MM.1S (cell line): ENCODE measurements around the gene UBE2D2.

ENCODE experiments used
- DNase-seq: peaks from one replicate; pipeline ENCODE4 v3.0.0-alpha.2; 2015
- H2AFZ ChIP-seq: fragments of 300-600 bp; sonication (generic); 2 replicates; pipeline ENCODE4 v1.6.0; 2016; ENCODE audit warnings: antibody characterized with exemption, low read length
- H3F3A ChIP-seq: fragments of 300-600 bp; sonication (generic); 2 replicates; pipeline ENCODE4 v1.6.1; 2016; ENCODE audit warnings: mild to moderate bottlenecking, antibody characterized with exemption, low read length, moderate library complexity, mixed read lengths; ENCODE audit not compliant: insufficient read depth
- H3K27ac ChIP-seq: fragments of 300-600 bp; sonication (generic); 2 replicates; pipeline ENCODE4 v1.5.1; 2016; ENCODE audit warnings: mild to moderate bottlenecking, low read length
- H3K27me3 ChIP-seq: fragments of 300-600 bp; sonication (generic); replicated peaks from 2 replicates; pipeline ENCODE4 v1.6.0; 2016; ENCODE audit warnings: low read length; ENCODE audit not compliant: insufficient read depth
- H3K36me3 ChIP-seq: fragments of 300-600 bp; sonication (generic); replicated peaks from 2 replicates; pipeline ENCODE4 v1.6.1; 2016; ENCODE audit warnings: mild to moderate bottlenecking, low read length, mixed read lengths; ENCODE audit not compliant: insufficient read depth
- H3K4me1 ChIP-seq: fragments of 300-600 bp; sonication (generic); 2 replicates; pipeline ENCODE4 v1.6.1; 2016; ENCODE audit warnings: low read length, mixed read lengths
- H3K4me2 ChIP-seq: fragments of 300-600 bp; sonication (generic); 2 replicates; pipeline ENCODE4 v1.6.0; 2016; ENCODE audit warnings: low read depth, low read length
- H3K4me3 ChIP-seq: fragments of 300-600 bp; sonication (generic); 2 replicates; pipeline ENCODE4 v1.5.1; 2016; ENCODE audit warnings: low read length, mixed read lengths
- H3K79me2 ChIP-seq: fragments of 300-600 bp; sonication (generic); 2 replicates; pipeline ENCODE4 v1.6.1; 2016; ENCODE audit warnings: mixed run types, low read length, mixed read lengths
- H3K9ac ChIP-seq: fragments of 300-600 bp; sonication (generic); 2 replicates; pipeline ENCODE4 v1.6.1; 2016; ENCODE audit warnings: low read length, mixed read lengths
- H3K9me2 ChIP-seq: fragments of 300-600 bp; sonication (generic); replicated peaks from 2 replicates; pipeline ENCODE4 v1.6.1; 2016; ENCODE audit warnings: mild to moderate bottlenecking, low read length, mixed read lengths; ENCODE audit not compliant: insufficient read depth
- H3K9me3 ChIP-seq: fragments of 300-600 bp; sonication (generic); replicated peaks from 2 replicates; pipeline ENCODE4 v1.6.1; 2016; ENCODE audit warnings: mild to moderate bottlenecking, low read length, mixed read lengths; ENCODE audit not compliant: insufficient read depth
- H4K20me1 ChIP-seq: fragments of 300-600 bp; sonication (generic); 2 replicates; pipeline ENCODE4 v1.6.1; 2016; ENCODE audit warnings: mild to moderate bottlenecking, low read length, moderate library complexity, mixed read lengths; ENCODE audit not compliant: insufficient read depth
- EZH2 ChIP-seq: fragments of 300-600 bp; sonication (generic); optimal IDR thresholded peaks from 2 replicates; pipeline ENCODE3; 2017; ENCODE audit warnings: low read depth, mild to moderate bottlenecking, antibody characterized with exemption, low read length, mixed read lengths
- EZH2phosphoT487 ChIP-seq: fragments of 300-600 bp; sonication (generic); IDR thresholded peaks from 2 replicates; pipeline ENCODE4 v1.6.1; 2018; ENCODE audit warnings: antibody characterized with exemption, low read length
- TF ChIP-seq, protein P1 (sequence below): fragments of 300-600 bp; sonication (generic); IDR thresholded peaks from 2 replicates; pipeline ENCODE4 v1.5.1; 2016; ENCODE audit warnings: antibody characterized with exemption, low read length, mixed read lengths

Gene UBE2D2

GRCh38 chr5:139651043-139651834 is 90.1 kb downstream of the UBE2D2 start:
- DNase-seq, result no peak
- Histone ChIP-seq H3K36me3 (no peaks in the 10 kb centered on the region), H4K20me1 (peaks cover 29% of the 10 kb centered on the region; the same call in 1 of the 2 replicates), H3K4me3 (peak overlapping the region; percentile 94), H3K9me2 (no peaks in the 10 kb centered on the region), H3F3A (peaks cover 12% of the 10 kb centered on the region), H3K4me1 (peaks cover 31% of the 10 kb centered on the region), H3K4me2 (peak overlapping the region; percentile 92; the same call in 1 of the 2 replicates), H3K27ac (peak overlapping the region; percentile 7; the same call in 1 of the 2 replicates), H3K79me2 (peaks cover 76% of the 10 kb centered on the region), H2AFZ (no peak overlapping the region), H3K27me3 (no peaks in the 10 kb centered on the region), H3K9ac (no peak overlapping the region; the same call in 1 of the 2 replicates), H3K9me3 (no peaks in the 10 kb centered on the region)
- no peak for TF ChIP-seq EZH2phosphoT487
- TF ChIP-seq, protein P1, sequence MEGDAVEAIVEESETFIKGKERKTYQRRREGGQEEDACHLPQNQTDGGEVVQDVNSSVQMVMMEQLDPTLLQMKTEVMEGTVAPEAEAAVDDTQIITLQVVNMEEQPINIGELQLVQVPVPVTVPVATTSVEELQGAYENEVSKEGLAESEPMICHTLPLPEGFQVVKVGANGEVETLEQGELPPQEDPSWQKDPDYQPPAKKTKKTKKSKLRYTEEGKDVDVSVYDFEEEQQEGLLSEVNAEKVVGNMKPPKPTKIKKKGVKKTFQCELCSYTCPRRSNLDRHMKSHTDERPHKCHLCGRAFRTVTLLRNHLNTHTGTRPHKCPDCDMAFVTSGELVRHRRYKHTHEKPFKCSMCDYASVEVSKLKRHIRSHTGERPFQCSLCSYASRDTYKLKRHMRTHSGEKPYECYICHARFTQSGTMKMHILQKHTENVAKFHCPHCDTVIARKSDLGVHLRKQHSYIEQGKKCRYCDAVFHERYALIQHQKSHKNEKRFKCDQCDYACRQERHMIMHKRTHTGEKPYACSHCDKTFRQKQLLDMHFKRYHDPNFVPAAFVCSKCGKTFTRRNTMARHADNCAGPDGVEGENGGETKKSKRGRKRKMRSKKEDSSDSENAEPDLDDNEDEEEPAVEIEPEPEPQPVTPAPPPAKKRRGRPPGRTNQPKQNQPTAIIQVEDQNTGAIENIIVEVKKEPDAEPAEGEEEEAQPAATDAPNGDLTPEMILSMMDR, result no peak
- no peak for TF ChIP-seq EZH2

- no peaks in the 10 kb centered on the region for H3K9me2 ChIP-seq
- peak overlapping the region; percentile 6; the same call in 1 of the 2 replicates for H3K4me3 ChIP-seq
- H3K79me2 ChIP-seq, result peaks cover 85% of the 10 kb centered on the region
- peak overlapping the region; percentile 73 for H3K4me2 ChIP-seq
- no peaks in the 10 kb centered on the region for H3K36me3 ChIP-seq
- H2AFZ ChIP-seq, result no peak overlapping the region
- peaks cover 29% of the 10 kb centered on the region; the same call in 1 of the 2 replicates for H4K20me1 ChIP-seq
- DNase-seq, result peak; percentile 80
- no peak for TF ChIP-seq EZH2phosphoT487
- TF ChIP-seq EZH2, result no peak
- TF ChIP-seq, protein P1, result no peak
- H3K9ac ChIP-seq, result no peak overlapping the region
- H3K4me1 ChIP-seq, result peaks cover 32% of the 10 kb centered on the region
- H3K27me3 ChIP-seq, result no peaks in the 10 kb centered on the region
- H3K9me3 ChIP-seq, result no peaks in the 10 kb centered on the region
- peak overlapping the region; percentile 23; the same call in 1 of the 2 replicates for H3K27ac ChIP-seq
- H3F3A ChIP-seq, result peaks cover 12% of the 10 kb centered on the region
Measured at GRCh38 chr5:139651853-139652787, 91.0 kb downstream of the UBE2D2 start.

DNA sequence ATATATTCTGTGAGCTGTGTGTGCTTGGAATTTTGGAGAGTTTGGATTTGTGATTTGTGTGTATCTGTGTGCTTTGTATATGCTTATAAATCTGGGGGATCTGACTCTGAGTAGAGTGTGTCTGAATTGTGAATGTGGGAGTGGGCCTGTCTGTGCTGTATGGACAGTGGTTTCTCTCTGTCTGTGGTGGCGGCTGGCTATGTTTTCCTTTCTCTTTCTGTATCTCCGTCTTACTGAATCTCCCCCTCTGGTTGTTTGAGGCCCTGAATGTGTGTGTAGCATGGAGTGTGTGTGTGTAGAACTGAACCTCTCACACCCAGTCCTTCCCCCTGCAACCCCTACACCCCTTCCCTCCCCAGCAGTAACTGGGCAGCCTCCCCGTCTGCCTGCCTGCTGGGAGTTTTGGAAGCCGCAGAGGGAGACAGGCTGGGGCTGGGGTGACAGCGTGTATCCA is 91.7 kb downstream of the UBE2D2 start:
- peaks cover 33% of the 10 kb centered on the region; the same call in 1 of the 2 replicates for H4K20me1 ChIP-seq
- peaks cover 32% of the 10 kb centered on the region for H3K4me1 ChIP-seq
- no peak for TF ChIP-seq EZH2
- TF ChIP-seq, protein P1, result no peak
- no peak for TF ChIP-seq EZH2phosphoT487
- peak overlapping the region; percentile 6; the same call in 1 of the 2 replicates for H3K4me3 ChIP-seq
- H3K9ac ChIP-seq, result no peak overlapping the region
- no peaks in the 10 kb centered on the region for H3K36me3 ChIP-seq
- peak; percentile 20 for DNase-seq
- H3K27ac ChIP-seq, result peak overlapping the region; percentile 23; the same call in 1 of the 2 replicates
- peaks cover 92% of the 10 kb centered on the region for H3K79me2 ChIP-seq
- H3K9me3 ChIP-seq, result no peaks in the 10 kb centered on the region
- peaks cover 12% of the 10 kb centered on the region for H3F3A ChIP-seq
- H3K4me2 ChIP-seq, result peak overlapping the region; percentile 73
- no peak overlapping the region for H2AFZ ChIP-seq
- no peaks in the 10 kb centered on the region for H3K9me2 ChIP-seq
- H3K27me3 ChIP-seq, result no peaks in the 10 kb centered on the region
